Central memory CD8-positive, alpha-beta T cell (primary cell): ENCODE results near the gene SHE.
"Not testable (repeated sequence)": the region's sequence is repeated elsewhere in the genome, so short reads cannot be mapped to it uniquely, and the experiment has no call there.

Experiments
- ATAC-seq: fragments of 150-1000 bp; cut with Tn5 transposase; replicated peaks from 2 replicates; pipeline ENCODE4 v1.10.0; 2022; ENCODE audit warnings: mild to moderate bottlenecking, moderate FRiP score, moderate number of reproducible peaks; ENCODE audit not compliant: poor library complexity, severe bottlenecking; ENCODE audit errors: extremely low read depth
- DNase-seq, 2 donors: peaks; one replicate each; pipeline ENCODE4 v3.0.0; 2021; ENCODE audit warnings: low spot score in 2 of 2
- H3K27ac Mint-ChIP-seq: one replicate; pipeline ENCODE4 v1.8.0; 2022; ENCODE audit warnings: low read depth, mild to moderate bottlenecking, moderate library complexity, mixed read lengths
- H3K27me3 Mint-ChIP-seq: one replicate; pipeline ENCODE4 v1.8.0; 2022; ENCODE audit warnings: mixed read lengths
- H3K36me3 Mint-ChIP-seq: one replicate; pipeline ENCODE4 v1.8.0; 2022; ENCODE audit warnings: mild to moderate bottlenecking, moderate library complexity, mixed read lengths; ENCODE audit not compliant: insufficient read depth
- H3K4me1 Mint-ChIP-seq: one replicate; pipeline ENCODE4 v1.8.0; 2022; ENCODE audit warnings: mixed read lengths
- H3K4me3 Mint-ChIP-seq: one replicate; pipeline ENCODE4 v1.8.0; 2022; ENCODE audit warnings: mild to moderate bottlenecking, moderate library complexity, mixed read lengths
- H3K9me3 Mint-ChIP-seq: one replicate; pipeline ENCODE4 v1.8.0; 2022; ENCODE audit warnings: mixed read lengths

Gene SHE

DNA sequence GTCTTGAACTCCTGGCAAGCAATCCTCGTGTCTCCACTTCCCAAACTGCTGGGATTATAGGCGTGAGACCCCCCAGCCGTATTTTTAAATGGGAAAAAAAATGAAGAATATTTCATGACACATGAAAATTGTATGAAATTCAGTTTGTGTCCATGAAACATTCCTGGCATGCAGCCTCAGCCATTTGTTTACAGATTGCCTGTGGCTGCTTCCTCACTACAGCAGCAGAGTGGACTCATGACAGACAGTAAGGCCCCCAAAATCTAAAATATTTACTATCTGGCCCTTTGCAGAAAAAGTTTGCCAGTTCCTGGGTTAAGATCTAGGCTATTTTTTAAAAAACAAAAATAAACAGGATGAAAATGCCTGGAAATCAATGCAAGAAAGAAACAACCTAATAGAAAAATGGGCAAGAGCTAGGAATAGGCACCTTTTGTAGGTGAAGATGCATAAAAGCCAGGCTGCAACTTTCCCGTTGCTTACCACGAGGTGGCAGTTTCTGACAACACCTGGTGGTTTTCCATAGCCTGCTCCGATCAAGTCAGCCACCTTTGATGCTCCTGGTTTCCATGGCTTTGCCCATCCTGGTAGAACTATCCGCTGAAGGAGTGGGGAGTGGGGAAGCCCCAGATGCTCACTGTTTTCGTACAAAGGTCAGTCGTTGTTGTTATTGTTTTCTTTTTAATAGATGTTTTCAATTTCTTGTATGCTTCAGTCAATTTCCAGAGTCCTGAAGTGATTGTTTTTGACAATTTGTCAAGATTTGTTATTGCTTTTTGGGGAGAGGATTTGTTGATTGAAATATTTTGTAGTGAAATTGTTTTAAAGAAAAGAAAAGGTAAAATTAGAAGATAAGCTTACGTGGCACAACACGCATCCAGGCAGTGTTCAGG is 32.0 kb upstream of the SHE start:
- Mint-ChIP-seq H3K27ac (no peak overlapping the region), H3K27me3 (peaks cover 37% of the 10 kb centered on the region), H3K9me3 (no peaks in the 10 kb centered on the region), H3K4me1 (no peaks in the 10 kb centered on the region), H3K36me3 (peaks cover 1% of the 10 kb centered on the region), H3K4me3 (no peak overlapping the region)
- ATAC-seq = no peak
- DNase-seq = no peak

DNA sequence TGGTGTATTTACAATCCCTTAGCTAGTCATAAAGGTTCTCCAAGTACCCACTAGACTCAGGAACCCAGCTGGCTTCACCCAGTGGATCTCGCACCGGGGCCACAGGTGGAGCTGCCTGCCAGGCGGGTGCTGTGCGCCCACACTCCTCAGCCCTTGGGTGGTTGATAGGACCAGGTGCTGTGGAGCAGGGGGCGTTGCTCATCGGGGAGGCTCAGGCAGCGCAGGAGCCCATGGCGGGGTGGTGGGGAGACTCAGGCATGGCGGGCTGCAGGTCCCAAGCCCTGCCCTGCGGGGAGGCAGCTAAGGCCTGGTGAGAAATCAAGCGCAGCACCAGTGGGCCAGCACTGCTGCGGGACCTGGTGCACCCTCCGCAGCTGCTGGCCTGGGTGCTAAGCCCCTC is 29.7 kb upstream of the SHE start:
- not testable (repeated sequence) for H3K9me3 Mint-ChIP-seq, DNase-seq, ATAC-seq, H3K4me3 Mint-ChIP-seq, H3K36me3 Mint-ChIP-seq, H3K27ac Mint-ChIP-seq, H3K4me1 Mint-ChIP-seq
- H3K27me3 Mint-ChIP-seq = peaks cover 26% of the 10 kb centered on the region

DNA sequence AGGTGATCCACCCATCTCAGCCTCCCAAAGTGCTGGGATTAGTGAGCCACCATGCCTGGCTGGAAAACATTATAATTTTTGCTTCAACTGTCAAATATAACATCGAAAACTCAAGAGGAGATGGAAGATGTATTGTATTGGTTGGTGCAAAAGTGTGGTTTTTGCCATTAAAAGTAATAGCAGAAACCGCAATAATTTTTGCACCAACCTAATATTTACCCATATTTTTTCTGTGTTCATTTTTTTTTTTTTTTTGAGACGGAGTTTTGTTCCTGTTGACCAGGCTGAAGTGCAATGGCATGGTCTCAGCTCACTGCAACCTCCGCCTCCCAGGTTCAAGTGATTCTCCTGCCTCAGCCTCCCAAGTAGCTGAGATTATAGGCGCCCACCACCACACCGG is 27.1 kb upstream of the SHE start:
- H3K9me3 Mint-ChIP-seq = no peaks in the 10 kb centered on the region
- peaks cover 4% of the 10 kb centered on the region for H3K27me3 Mint-ChIP-seq
- no peak for DNase-seq
- no peak overlapping the region for H3K4me3 Mint-ChIP-seq
- no peaks in the 10 kb centered on the region for H3K4me1 Mint-ChIP-seq
- peaks cover 1% of the 10 kb centered on the region for H3K36me3 Mint-ChIP-seq
- ATAC-seq = no peak
- no peak overlapping the region for H3K27ac Mint-ChIP-seq

DNA sequence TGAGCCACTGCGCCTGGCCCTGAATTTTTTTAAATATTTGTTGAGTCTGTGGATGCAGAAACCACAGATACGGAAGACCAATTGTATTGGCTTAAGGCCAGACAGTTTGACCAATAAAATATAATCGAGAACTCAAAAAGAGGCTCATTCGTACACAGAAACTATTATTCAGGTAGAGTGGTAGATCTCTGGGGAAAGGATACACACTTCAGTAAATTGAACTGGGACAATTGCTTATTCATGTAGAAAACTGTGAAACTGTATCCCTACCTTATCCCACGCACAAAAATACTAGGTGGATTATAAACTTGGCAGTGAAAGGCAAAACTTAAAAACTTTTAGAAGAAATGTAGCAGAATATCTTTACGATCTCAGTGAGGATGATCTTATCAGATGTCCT is 25.0 kb upstream of the SHE start:
- DNase-seq (no peak), ATAC-seq (no peak)
- no peaks in the 10 kb centered on the region for H3K4me1 Mint-ChIP-seq
- peaks cover 1% of the 10 kb centered on the region for H3K36me3 Mint-ChIP-seq
- H3K27ac Mint-ChIP-seq = no peak overlapping the region
- no peaks in the 10 kb centered on the region for H3K9me3 Mint-ChIP-seq
- no peak overlapping the region for H3K4me3 Mint-ChIP-seq
- peaks cover 14% of the 10 kb centered on the region for H3K27me3 Mint-ChIP-seq

DNA sequence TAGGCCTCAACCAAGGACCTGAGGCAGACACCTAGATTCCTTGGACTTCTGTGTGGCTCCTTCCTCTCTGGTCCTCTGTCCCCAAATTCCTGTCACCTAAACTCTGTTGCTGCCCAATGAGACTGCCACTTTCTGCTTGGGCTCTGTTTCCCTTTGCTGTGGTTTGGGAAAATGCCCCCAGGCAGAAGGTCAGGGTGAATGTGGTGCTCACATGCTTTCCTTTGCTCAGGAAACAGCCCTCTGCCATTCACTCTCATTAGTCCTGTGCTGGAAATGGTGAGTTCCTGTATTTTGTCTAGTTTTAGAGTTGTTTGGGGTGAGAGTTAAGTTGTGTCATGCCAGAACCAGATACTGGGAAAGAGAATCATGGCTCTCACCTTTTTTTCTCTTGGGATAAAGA is 22.7 kb upstream of the SHE start:
- Mint-ChIP-seq H3K4me1 (no peaks in the 10 kb centered on the region), H3K9me3 (no peaks in the 10 kb centered on the region), H3K4me3 (no peak overlapping the region), H3K27ac (no peak overlapping the region), H3K36me3 (peaks cover 1% of the 10 kb centered on the region), H3K27me3 (peaks cover 23% of the 10 kb centered on the region)
- ATAC-seq (no peak), DNase-seq (no peak)

DNA sequence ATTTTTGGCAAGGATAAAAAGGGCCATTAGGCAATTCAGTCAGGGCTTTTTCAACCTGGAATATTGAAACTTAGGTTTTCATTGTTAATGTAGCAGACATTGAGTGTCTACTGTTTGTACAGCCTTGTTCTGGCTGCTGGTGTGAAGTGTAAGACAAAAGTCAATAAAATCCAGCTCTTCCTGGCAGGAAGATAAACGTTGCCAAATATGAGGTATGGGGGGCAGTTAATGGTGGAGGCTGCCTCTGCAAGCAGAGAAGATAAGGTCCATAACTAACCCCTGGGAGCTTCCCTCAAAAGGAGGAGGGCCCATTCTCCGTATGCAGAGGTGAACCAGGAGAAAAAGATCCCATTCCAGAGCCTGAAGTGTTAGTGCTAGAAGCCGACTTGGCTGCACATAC is 19.5 kb upstream of the SHE start:
- H3K27me3 Mint-ChIP-seq = peaks cover 29% of the 10 kb centered on the region
- no peak overlapping the region for H3K4me3 Mint-ChIP-seq
- no peak overlapping the region for H3K27ac Mint-ChIP-seq
- H3K4me1 Mint-ChIP-seq = no peaks in the 10 kb centered on the region
- ATAC-seq (no peak), DNase-seq (no peak)
- no peaks in the 10 kb centered on the region for H3K36me3 Mint-ChIP-seq
- H3K9me3 Mint-ChIP-seq = no peaks in the 10 kb centered on the region

DNA sequence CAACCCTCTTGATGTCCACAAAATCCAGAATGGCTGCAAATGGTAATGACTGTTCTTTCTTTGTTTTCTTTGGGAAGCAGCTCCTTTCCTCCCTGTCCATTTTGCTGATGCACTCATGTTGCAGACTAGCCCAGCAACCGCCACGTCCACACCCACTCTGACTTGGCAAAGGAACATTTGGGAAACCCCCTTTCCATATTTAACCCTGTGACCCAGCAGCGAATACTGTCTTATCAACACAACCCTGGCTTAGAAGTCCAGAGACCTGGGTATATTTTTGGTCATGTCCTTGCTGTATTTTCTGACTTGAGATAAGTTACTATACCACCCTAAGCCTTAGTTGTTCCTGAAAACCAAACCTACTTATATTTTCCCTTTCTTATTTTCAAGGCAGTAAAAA is 18.1 kb upstream of the SHE start:
- no peak for ATAC-seq
- Mint-ChIP-seq H3K27ac (no peak overlapping the region), H3K9me3 (no peaks in the 10 kb centered on the region), H3K4me1 (no peaks in the 10 kb centered on the region), H3K27me3 (peaks cover 43% of the 10 kb centered on the region), H3K4me3 (no peak overlapping the region), H3K36me3 (no peaks in the 10 kb centered on the region)
- DNase-seq = no peak

DNA sequence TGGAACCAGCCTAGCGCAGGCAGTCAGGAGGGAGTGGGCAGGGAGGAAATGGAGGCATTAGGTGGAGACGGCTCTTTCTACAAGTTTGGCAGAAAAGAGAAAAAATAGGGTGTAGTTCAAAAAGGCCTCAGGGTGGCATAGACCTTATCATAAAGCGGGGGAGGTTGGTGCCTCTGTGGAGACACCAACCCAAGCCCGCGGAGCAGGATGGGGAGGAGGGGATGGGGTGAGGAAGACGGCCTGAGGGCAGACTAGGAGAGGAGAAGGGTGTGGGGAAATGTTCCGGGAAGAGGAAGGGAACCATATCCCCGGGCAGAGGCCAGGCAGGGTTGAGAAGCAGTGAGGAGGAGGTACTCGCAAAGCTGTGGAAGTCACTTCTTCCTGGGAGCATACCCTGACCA is 17.4 kb upstream of the SHE start:
- no peaks in the 10 kb centered on the region for H3K36me3 Mint-ChIP-seq
- DNase-seq (no peak), ATAC-seq (no peak)
- no peak overlapping the region for H3K4me3 Mint-ChIP-seq
- H3K27me3 Mint-ChIP-seq = peaks cover 47% of the 10 kb centered on the region
- H3K27ac Mint-ChIP-seq = no peak overlapping the region
- no peaks in the 10 kb centered on the region for H3K9me3 Mint-ChIP-seq
- no peaks in the 10 kb centered on the region for H3K4me1 Mint-ChIP-seq

DNA sequence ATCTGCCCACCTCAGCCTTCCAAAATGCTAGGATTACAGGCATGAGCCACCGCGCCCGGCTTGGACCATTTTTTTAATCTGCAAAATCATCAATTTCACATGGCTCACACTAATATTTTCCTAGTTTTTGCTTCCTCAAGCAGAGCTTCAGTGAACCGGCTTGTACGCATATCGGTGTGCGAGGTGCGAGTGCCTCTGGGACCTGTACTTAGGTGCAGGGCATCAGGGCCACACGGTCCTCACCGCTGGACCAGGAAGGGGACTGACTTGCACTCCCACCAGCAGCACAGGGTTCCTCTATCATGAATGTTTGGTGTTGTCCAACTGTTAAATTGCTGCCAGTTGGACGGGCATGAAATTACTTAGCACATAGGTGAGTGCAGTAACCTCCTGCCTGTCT is 15.4 kb upstream of the SHE start:
- Mint-ChIP-seq H3K4me3 (no peak overlapping the region), H3K27me3 (peaks cover 54% of the 10 kb centered on the region), H3K36me3 (peaks cover 2% of the 10 kb centered on the region), H3K4me1 (no peaks in the 10 kb centered on the region), H3K27ac (no peak overlapping the region), H3K9me3 (no peaks in the 10 kb centered on the region)
- no peak for DNase-seq
- no peak for ATAC-seq

DNA sequence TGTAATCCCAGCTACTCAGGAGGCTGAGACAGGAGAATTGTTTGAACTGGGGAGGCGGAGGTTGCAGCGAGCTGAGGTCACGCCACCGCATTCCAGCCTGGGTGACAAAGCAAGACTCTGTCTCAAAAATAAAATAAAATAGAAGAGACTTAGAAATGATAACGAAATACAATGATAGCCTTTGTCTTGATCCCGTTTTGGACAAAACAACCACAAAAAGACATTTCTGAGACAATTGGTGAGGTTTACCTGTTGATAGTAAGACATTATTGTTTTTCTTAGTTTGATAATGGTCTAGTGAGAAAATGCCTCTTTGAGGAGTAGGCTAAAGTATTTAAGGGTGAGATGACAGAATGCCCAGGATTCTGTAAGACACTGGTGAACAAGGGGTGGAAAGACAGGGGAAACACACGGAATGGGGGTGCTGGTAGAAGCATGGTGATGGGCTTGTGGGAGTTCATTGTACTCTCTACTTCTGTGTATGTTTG is 11.9 kb upstream of the SHE start:
- DNase-seq (no peak), ATAC-seq (no peak)
- Mint-ChIP-seq H3K4me1 (no peaks in the 10 kb centered on the region), H3K27me3 (peaks cover 59% of the 10 kb centered on the region), H3K9me3 (no peaks in the 10 kb centered on the region), H3K4me3 (no peak overlapping the region), H3K36me3 (peaks cover 2% of the 10 kb centered on the region), H3K27ac (no peak overlapping the region)

DNA sequence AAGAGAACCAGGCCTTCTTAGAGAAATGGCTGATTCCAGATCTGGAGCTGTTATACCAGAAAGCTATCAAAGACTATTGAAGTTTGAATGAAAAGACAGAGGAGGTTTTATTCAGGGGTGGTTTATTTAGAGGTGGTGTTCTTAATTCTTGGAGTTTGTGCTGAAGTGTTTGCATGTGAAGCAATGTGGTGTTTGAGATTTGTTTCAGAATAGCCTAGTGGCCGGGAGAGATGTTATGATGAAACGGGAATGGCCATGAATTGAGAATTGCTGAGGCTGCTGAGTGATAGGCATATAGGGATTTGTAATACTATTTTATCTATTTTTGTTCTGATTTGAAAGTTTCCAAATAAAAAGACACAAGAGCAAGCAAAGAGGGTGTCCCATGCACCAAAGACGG is 10.5 kb upstream of the SHE start:
- H3K9me3 Mint-ChIP-seq = no peaks in the 10 kb centered on the region
- no peak overlapping the region for H3K27ac Mint-ChIP-seq
- peaks cover 2% of the 10 kb centered on the region for H3K36me3 Mint-ChIP-seq
- no peaks in the 10 kb centered on the region for H3K4me1 Mint-ChIP-seq
- H3K27me3 Mint-ChIP-seq = peaks cover 72% of the 10 kb centered on the region
- H3K4me3 Mint-ChIP-seq = no peak overlapping the region
- ATAC-seq (no peak), DNase-seq (no peak)

DNA sequence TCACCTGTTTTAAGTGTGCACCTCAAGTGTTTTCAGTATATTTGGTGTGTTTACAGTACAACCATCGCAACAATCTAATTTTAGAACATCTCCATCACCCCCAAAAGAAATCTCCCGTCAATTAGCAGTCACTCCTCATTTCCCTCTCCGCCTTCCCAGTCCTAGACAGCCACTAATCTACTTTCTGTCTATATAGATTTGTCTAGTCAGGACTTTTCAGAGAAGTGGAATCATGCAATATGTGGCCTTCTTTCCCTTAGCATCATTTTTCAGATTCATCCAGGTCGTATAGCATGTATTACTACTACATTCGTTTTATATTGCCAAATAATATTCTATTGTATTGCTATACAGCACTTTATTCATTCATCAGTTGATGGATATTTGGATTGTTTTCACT is 1.7 kb upstream of the SHE start:
- DNase-seq (no peak), ATAC-seq (no peak)
- H3K36me3 Mint-ChIP-seq = no peaks in the 10 kb centered on the region
- H3K27ac Mint-ChIP-seq = no peak overlapping the region
- H3K4me3 Mint-ChIP-seq = peak overlapping the region; percentile 25
- H3K9me3 Mint-ChIP-seq = no peaks in the 10 kb centered on the region
- H3K27me3 Mint-ChIP-seq = peaks cover 80% of the 10 kb centered on the region
- H3K4me1 Mint-ChIP-seq = no peaks in the 10 kb centered on the region

DNA sequence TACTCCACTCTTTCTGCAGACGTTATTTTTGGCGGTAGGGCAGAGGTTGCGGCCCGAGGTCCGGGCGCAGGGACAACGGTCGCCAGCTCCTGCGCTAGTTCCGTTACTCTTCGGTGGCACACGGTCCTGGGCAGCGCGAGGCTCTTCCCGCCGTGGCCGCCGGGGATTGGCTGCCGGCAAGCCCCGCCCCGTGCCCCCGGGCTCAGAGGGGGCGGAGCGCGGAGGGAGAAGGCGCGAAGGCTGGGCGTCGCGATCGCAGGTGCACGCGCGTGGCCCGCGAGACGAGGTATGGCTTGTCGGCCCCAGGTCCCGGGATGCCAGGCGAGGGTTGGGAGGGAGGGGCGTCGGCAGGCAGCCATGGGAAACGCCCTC is 518 bp upstream of the SHE start:
- ATAC-seq (no peak), DNase-seq (no peak)
- Mint-ChIP-seq H3K4me3 (peak overlapping the region; percentile 36), H3K4me1 (no peaks in the 10 kb centered on the region), H3K9me3 (no peaks in the 10 kb centered on the region), H3K27ac (no peak overlapping the region), H3K36me3 (no peaks in the 10 kb centered on the region), H3K27me3 (peaks cover 71% of the 10 kb centered on the region)
